HG02623 (cell line): ENCODE measurements around the gene CHST11.
"Not testable (repeated sequence)": the region's sequence is repeated elsewhere in the genome, so short reads cannot be mapped to it uniquely, and the experiment has no call there.

Experiments
- ATAC-seq: cut with Tn5 transposase; IDR thresholded peaks from one replicate; pipeline ENCODE4 v1.9.1; 2021; ENCODE audit warnings: moderate library complexity; ENCODE audit not compliant: unreplicated experiment

CHST11 gene

DNA sequence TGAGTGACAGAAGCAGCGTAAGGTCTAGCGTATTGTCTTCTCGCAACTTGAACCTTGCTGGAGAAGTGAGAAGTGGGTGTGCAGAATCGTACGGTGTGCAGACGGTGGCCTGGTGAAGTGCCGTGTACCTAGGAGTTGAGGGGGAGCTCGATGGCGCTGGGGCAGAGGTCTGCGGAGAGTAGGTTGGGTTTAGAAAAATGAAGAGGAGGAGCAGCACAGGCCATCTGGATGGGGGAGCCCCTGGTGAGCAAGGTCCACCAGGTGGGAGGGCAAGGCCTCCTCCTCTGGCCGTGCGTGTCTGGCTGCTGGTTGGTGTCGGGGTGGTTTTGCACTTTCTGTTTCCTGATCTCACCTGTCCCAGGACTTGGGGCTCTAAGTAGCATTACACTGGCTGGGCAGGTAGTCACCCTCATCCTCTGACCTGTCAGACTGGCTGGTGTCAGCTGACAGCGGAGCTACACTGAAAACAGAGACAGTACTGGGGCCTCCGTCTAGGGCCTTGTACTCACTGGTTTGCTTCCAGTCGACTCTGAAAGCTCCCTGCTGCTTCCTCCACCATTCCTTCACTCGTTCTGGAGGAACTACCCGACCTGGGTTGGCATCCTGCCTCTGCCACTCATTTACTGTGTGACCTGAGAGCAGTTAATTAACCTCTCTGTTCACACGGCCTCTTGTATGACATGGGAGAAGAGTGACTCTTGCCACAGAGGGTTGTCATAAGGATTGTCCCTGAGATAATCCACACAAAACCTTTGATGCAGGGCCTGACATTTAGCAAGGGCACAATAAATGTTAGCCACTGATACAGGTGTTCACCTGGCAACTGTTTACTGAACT is 273.1 kb downstream of the CHST11 start:
- no peak for ATAC-seq

DNA sequence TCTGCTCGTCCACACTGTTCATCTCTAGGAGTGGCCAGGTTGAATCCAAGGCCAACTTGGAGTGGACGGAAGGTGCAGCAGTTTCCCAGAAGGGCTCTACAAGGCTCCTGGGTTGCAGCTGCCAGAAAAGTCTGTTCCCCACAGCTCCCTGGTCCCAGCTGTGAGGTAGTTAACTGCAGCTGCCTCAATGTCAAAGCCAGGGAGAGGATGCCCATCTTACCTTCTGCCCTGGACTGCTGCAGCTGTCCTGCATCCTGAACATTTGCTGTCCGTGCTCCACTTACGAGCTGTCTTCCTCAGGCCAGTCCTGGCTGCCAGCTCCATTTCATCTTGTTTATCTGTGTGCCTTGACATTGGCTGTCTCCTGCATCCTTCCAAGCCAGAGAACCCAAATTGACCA is 274.0 kb downstream of the CHST11 start:
- ATAC-seq = no peak

DNA sequence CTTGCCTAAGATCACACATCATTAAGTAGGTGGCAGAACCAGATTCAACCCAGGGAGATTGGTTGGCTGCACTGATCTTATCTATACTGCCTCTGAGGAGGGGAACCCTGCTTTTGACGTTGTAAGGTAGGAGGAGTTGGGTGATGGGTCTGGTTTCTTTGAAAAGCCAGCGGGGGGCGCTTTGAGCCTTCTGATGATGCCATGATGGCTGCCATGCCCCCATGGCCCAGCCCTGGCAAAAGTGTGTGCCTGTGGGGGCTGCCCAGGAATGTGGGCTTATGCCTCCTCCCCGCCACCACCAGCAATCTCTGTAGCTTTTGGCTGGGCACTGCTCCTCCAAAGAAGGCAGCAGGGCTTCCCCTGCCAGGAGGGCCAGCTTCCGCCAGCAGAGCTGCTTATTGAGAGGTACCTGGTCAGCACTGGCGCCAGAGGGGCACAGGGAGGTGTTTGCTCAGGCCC is 277.0 kb downstream of the CHST11 start:
- ATAC-seq = no peak

DNA sequence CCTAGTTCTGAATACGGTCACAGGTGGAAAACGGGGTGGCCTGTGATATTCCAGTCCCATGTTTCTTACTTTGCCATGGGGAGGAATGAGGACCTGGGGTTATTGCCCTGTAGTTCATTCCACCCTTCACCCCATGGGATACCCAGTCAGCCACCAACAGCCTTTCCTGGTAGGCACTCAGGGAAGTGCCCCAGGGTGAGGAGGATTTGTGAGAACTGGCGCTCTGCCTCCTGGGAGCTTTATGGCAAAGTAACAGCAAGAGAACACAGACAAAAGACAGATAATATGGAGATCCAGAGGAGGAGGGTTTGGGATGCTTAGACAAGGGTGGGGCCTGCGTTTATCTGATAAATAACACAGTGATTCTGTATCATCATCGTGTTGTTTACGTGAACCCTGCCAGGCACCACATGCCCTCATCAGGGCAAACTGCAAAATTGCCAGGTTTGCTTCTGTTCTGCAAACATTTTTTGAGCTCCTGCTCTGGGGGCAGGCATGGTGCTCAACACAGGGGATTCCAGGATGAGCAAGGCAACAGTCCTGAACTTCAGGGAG is 277.9 kb downstream of the CHST11 start:
- ATAC-seq = no peak

DNA sequence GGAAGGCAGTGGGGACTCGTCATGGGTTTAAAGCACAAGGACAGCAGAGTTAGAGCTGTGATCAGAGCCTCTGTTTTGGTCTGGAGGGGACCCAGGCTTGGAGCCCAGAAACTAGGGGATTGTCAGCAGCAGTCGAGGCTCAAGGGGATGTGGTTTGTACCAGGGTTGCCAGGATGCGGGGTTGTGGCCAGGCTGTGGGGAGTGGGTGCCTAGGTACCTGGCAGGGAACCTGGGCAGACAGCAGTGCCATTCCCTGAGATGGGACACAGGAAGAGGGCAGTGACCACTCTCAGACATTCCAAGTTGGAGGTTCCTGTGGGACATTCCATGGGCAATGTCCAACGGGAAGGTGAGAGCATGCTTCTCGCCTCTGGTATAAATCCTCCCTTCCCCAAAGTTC is 279.1 kb downstream of the CHST11 start:
- no peak for ATAC-seq

DNA sequence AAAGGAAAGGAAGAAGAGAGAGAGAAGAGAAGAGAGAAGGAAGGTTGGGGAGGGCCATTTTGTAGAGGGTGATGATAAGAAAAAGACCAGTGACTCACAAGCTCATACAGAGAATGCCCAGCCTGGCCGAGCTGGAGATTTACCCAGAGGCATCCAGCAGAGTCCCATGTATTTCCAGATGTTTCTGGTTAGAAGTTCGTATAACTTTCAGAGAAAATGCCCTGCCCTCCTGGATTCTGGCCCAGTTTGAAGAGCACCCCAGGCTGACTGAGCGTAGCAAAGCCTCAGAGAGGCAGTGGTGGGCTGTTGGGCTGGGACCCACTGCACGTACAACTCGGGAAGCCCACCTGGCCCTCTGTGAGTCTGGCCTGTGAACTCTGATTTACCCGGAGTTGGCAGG is 279.6 kb downstream of the CHST11 start:
- ATAC-seq = no peak

DNA sequence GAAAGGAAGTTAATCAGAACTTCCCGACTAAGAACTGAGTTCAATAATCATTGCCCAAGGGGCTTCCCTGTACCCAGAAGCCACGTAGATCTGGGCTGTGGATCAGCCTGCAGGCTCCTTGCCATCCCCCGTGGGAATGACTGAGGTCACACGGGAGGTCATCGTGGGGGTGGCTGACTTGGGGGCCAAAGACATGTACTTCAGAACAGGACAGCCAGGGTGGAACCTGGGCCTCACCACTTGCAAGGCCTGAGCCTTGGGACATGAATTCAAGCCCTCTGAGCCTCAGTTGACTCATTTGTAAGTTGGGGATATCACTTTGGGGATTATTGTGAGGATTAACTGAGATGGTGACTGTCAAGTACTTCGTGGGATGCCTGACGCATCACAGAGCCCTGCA is 280.4 kb downstream of the CHST11 start:
- ATAC-seq = no peak

DNA sequence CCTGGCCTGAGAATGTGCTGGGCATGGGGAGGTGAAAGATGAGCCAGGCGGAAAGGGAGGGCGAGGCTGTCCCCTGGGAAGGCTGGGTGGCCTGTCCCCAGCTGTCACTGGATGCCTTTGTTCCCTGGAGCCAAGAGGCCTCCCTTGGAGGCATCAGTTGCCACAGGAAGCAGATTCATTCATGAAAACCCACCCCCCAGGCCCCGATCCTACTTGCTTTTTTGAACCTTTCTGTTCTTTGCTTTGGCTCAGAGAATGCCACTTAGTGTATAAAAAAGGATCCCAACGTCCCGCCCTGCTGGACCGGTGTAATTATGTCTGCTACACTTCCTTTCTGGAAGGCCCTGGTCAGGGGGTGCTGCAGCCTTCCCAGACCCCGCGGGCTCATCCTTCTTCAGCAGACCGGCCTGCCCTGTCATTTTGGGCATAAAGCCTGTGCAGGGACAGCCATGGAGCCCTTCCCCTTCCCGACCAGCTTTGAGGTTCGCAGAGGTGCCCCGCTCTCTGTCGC is 281.1 kb downstream of the CHST11 start:
- ATAC-seq = no peak

DNA sequence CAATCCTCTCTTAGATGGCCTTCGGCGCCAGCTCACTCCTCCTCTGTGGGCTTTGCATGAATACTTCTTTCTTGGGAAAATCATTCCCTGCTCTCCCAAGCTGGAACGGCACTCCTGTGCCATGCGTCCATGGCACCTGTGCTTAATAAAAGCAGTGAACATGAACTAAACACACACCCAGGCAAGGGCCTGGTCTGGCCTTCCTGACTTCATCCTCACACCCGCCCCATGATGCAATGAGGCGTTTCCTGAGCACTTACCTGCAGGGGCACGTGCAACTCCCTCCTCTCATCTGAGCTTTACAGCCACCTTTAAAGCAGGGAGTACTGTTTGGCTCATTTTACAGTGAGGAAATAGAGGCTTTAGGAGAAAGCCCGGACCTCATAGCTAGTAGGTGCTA is 281.6 kb downstream of the CHST11 start:
- no peak for ATAC-seq

DNA sequence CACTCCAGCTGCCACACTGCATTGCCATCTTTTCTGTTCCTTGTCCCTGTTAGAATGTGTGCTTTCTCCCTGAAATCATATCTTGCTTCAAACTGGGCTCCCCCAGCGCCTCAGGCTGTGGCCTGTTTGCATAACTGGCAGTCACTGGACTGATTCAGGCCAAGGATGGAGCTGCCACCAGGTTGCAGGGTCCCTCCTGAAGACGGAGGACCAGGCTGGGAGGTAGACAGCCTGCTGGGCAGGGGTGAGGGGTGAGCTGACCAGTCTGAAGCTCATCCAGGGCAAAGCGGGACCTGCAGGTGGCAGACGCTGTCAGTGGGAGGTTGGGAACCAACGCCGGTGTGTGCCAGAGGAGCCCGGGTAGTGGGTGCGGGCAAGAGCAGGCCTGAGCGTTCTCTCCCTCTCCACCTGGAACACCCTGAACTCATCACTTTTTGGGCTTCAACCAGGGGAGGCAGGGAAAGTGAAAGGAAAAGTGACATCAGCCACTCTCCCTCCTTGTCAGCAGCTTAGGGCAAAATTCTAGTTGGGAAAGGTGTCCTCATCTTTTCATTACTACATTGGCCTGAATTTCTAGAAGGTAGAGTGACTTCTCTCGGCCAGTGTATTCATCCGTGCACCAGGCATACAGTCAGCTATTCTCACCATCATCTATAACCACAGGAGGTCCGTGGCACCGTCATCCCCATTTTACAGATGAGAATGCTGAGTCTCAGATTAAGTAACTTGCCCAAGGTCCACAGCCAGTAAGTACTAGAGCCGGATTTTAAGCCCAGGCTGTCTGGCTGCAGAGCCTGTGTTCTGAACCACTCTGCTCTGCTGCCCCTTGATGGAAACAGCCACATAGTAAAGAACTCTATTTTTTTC is 282.3 kb downstream of the CHST11 start:
- no peak for ATAC-seq

DNA sequence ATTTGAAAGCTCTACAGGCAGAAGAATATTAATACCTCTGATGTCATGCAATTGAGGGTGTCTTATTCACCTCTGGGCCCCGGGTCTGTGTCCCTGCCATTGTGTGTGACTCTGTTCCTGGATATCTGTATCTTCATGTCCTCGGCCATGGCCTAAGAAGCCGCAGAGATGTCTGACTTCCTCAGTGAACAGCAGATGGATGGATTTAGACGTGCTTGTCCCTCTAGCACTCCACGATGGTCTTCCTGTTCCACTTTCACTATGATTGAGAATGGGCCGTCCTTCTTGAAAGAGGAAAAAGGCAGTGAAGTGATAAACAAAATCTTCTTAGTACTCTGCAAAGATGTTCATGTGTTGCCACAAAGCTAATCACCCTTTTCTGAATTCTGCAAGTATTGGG is 283.9 kb downstream of the CHST11 start:
- ATAC-seq = peak; percentile 53

DNA sequence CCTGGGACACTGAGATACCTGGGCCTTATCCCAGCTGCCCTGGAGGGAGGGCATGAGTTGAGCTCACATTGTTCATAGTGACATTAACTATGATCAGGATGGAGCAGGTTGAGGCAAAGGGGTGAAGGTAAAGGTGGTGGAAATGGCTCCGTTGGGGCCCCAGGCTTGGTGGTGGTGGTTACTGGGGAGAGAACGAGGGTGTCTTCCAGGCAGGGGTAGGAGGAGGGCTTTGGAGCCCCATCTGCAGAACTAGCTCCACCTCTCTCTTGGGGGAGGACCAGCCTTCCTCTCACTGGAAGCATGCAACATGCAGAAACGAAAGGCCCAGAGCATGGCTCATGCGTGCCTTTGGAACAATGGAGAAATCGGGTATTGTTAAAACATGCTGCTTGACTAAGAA is 284.3 kb downstream of the CHST11 start:
- peak; percentile 23 for ATAC-seq

DNA sequence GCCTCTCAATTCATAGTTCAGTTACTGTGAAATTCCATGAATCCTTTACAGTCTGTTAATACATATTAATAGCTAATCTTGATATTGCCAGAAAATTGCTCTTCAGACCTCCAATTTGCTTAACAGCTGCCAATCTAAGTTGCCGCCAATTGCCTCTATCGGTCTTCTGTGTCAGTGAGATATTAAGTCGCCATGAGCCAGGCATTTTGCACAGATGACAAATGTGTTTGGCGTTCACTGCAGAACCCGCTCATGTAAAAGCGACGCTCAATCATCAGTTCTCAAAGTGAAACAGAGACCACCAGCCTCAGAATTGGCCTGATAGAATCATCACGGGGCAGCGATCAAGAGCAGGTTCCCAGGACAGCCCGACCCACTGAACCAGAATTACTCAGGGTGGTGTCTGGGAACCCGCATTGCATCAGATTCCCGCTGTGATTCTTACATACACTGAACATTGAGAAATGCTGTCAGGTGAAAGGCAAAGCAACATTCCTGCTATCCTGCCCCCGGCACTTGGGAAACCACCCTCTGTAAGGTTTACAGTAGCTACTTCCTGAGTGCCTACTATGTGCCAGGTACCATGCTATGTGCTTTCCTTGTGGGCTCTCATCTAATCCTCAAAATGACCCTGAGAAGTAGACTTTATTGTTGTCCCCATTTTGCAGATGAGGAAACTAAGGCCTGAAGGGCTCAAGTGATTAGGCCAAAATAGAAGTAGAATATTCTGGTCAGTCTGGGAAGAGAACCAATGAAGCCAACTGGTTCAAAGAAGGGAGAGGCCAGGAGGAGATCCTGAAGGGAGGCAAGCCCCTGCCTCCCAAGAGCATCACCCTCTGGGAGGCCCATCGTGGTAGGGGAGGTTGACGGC is 285.0 kb downstream of the CHST11 start:
- ATAC-seq = no peak

DNA sequence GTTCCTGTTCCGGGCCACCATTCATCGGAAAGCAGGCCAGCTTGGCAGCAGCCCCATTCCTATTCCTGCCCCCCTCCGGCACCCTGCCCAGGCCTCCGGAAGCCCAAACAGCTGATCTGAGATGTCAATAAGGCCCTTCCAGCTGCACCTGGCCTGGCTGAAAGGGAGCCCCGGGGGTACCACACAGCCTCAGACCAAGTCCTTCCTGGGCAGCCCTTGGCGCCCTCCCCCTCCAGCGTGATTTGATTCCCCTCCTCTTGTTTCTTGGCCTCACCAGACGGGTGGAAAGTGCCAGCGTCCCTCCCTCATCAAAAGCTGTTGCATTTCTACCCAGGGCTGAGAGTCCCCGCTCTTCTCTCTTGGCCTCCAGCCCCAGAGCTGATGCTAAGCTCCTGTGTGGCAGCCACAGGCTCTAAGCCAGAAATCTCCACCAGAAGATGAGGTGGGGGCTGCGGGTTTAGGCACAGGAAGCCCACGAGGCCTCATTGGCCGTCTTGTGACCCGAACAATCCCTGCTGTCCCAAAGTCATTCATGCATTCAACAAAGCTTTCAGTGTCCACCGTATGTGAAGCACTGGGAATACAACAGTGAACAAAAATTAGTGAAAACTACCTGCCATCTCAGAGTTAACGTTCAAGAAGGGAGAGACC is 285.9 kb downstream of the CHST11 start:
- no peak for ATAC-seq

DNA sequence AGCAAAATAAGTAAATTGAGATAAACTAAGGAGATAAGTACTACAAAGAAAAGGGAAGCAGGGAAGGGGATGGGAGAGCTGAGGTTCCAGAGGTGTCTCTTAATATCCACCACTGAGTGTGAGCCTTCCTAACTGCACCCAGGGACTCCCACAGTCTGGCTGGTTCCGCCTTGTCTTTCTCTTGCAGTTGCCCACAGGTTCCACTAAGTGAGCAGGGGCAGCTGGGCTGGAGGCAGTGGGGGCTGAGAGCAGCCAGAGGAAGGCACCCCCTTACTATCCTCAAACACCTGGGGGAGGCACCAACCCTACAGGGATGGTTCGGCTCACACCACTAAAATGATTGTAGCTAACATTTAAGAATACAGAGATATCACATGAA is 286.4 kb downstream of the CHST11 start:
- ATAC-seq = no peak

DNA sequence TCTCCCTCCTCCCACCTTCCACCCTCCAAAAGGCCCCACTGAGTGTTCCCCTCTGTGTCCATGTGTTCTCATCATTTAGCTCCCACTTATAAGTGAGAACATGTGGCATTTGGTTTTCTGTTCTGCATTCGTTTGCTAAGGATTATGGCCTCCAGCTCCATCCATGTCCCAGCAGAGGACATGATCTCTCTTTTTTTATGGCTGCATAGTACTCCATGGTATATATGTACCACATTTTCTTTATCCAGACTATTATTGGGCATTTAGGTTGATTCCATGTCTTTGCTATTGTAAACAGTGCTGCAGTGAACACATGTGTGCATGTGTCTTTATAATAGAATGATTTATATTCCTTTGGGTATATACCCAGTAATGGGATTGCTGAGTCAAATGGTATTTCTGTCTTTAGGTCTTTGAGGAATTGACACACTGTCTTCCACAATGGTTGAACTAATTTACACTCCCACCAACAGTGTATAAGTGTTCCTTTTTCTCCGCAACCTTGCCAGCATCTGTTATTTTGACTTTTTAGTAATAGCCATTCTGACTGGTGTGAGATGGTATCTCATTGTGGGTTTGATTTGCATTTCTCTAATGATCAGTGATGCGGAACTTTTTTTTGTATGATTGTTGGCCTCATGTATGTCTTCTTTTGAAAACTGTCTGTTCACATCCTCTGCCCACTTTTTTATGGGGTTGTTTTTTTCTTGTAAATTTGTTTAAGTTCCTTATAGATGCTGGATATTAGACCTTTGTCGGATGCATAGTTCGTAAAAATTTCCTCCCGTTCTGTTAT is 287.2 kb downstream of the CHST11 start:
- ATAC-seq = not testable (repeated sequence)

DNA sequence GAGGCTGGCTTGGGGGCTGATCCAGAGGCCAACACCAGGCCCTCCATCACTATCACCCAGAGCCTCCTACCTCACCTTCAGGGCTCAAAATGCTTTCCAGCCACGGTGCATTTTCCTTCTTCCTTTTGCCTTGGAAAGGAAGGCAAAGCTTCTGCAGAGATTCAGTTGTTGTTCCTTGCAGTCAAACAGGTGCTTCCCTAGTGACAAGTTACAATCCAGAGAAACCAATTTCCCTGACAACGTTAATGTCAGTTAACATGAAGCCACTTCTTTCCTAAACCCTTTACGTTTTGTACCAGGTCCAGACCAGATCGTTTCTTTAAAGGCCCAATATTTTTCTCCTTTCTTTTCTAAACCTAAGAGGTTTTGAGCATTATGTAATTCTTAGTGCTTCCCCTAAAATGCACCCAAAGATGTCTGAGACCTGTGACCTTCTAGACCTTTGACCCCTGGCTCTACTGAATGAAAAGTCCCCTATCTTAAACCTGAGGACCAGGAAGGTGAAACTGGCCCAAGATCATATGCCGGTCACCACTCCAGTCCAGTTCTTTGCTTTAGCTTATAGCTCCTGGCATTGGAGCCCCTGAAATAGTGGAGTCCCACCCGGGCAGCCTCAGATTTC is 289.8 kb downstream of the CHST11 start:
- no peak for ATAC-seq

DNA sequence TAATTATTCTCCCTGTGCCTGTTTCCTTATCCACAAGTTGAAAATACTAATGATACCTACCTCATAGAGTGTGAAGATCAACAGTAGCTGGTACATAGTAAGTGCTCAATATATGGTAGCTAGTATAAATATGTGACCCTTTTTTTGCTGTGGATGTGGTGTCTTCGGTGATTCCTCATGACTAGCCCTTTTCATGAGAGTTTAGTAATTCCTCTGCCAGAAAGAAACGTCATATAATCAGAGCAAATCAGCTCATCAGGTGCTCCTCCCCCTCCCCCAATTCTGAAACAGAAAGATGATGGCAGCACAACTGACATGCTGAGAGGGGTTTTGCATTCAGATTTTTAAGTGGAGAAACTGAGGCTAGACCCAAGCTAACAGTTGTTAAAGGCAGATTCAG is 290.6 kb downstream of the CHST11 start:
- ATAC-seq = no peak

DNA sequence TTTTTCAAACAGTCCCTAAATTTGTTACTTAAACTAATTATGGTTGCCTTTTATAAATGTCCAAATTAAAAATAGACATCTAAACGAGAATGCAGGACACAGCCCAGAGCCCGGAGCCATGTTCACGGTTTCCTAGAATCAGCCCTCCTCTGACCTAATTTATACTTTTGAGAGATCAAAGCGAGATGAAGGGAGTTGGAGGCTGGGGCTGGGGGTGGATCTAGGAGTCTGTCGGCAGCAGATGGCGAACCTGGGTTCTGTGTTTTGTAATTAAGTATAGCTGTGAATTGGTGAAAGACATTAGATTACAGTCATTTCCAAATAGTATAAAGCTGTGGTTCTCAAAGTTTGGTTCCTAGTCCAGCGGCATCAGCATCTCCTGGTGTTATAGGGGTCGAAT is 291.2 kb downstream of the CHST11 start:
- no peak for ATAC-seq
